ENCODE results near the gene SDR39U1. TPM values are rescaled to one million over a fixed set of nuclear protein-coding genes. Genes with fewer than 3 reads are reported as not detected.

SDR39U1 gene
- total and polyA plus RNA-seq, 2 donors from 2014 or later = 62.3 to 97.8 TPM

DNA sequence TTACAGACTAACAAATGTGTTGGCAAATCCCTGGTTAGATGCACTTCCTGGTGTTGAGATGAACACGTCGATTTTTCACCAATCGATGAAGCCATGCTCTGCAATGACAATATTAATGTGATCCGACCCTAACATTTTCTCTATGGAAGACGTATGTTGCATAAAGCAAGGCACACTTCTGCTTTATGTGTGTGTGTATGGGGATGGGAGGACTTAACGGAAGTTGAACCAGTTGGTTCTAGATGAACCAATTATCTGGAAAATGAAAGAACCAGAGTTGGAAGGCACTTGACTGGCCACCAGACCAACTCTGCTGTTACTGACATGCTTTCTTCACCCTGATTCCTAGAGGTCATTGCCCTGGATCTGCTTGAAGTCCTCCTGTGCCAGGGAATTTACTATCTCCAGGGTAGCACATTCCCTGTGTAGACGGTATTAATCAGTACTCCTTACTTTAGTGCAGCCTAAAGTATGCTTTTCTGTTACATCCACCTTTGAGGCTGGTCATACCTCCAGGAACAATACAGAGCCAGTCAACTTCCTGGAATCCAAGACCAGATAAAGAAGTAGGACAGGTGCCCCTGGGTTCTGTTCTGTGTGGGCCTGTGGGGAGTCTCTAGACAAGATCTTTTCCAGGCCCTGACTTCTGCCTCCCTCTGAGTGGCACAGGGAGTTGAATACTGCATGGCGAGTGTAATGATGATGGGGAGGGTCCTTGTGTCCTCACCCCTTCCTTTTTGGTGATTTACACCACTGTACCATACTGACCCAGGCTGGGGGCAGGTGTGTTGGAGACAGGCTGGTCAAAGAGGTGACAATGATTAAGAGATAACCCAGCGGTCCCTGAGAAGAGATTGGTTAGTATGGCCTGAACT is 4.1 kb downstream of the SDR39U1 start:
- Histone ChIP-seq H3K27me3 (ENCODE audit: control insufficient read depth, insufficient read depth, low read length) (no peaks in the 10 kb centered on the region), H3K27ac (ENCODE audit: low read depth in 2 of 2, low read length in 2 of 2) (no peak overlapping the region), H3K4me1 (ENCODE audit: control insufficient read depth in 2 of 3, insufficient read depth in 2 of 3, low read depth in 1 of 3, low read length in 3 of 3) (peaks cover 3 to 10% (median 5%) of the 10 kb centered on the region in 3 donors), H3K9ac (ENCODE audit: low read length in 3 of 3) (no peak overlapping the region), H3K4me3 (ENCODE audit: low read length in 3 of 3) (no peak overlapping the region), H3K9me3 (ENCODE audit: control insufficient read depth in 2 of 3, insufficient read depth in 1 of 3, low read length in 3 of 3) (no peaks in the 10 kb centered on the region), H3K36me3 (ENCODE audit: control insufficient read depth in 2 of 3, insufficient read depth in 3 of 3, low read length in 3 of 3) (peaks cover 6 to 42% (median 32%) of the 10 kb centered on the region in 3 donors)
- intact Hi-C loops (cut with DNase I) = loop anchor here (5.0 kb wide), 1 partner anchor 101 kb away; the partner anchor contains the start of genes ADCY4 and RIPK3
- TF ChIP-seq, protein P1, sequence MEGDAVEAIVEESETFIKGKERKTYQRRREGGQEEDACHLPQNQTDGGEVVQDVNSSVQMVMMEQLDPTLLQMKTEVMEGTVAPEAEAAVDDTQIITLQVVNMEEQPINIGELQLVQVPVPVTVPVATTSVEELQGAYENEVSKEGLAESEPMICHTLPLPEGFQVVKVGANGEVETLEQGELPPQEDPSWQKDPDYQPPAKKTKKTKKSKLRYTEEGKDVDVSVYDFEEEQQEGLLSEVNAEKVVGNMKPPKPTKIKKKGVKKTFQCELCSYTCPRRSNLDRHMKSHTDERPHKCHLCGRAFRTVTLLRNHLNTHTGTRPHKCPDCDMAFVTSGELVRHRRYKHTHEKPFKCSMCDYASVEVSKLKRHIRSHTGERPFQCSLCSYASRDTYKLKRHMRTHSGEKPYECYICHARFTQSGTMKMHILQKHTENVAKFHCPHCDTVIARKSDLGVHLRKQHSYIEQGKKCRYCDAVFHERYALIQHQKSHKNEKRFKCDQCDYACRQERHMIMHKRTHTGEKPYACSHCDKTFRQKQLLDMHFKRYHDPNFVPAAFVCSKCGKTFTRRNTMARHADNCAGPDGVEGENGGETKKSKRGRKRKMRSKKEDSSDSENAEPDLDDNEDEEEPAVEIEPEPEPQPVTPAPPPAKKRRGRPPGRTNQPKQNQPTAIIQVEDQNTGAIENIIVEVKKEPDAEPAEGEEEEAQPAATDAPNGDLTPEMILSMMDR (IDR thresholded peaks at IDR 0.05; ENCODE audit: borderline replicate concordance, extremely low read depth, insufficient read depth) = no peak
- FAIRE-seq = no peak
- DNase-seq = no peak

- H3K9ac ChIP-seq (ENCODE audit: low read length in 3 of 3) = no peak overlapping the region
- TF ChIP-seq, protein P1 (IDR thresholded peaks at IDR 0.05; ENCODE audit: borderline replicate concordance, extremely low read depth, insufficient read depth) = no peak
- H3K36me3 ChIP-seq (ENCODE audit: control insufficient read depth in 2 of 3, insufficient read depth in 3 of 3, low read length in 3 of 3) = peaks cover 9 to 49% (median 40%) of the 10 kb centered on the region in 3 donors
- FAIRE-seq = no peak
- H3K4me1 ChIP-seq (ENCODE audit: control insufficient read depth in 2 of 3, insufficient read depth in 2 of 3, low read depth in 1 of 3, low read length in 3 of 3) = peaks cover 3 to 10% (median 5%) of the 10 kb centered on the region in 3 donors
- no peak overlapping the region for H3K4me3 ChIP-seq (ENCODE audit: low read length in 3 of 3)
- H3K9me3 ChIP-seq (ENCODE audit: control insufficient read depth in 2 of 3, insufficient read depth in 1 of 3, low read length in 3 of 3) = no peaks in the 10 kb centered on the region
- intact Hi-C loops (cut with DNase I) = loop anchor here (5.0 kb wide), 1 partner anchor 100 kb away; the partner anchor contains the start of genes ADCY4 and RIPK3
- H3K27me3 ChIP-seq (ENCODE audit: control insufficient read depth, insufficient read depth, low read length) = no peaks in the 10 kb centered on the region
- no peak for DNase-seq
- no peak overlapping the region for H3K27ac ChIP-seq (ENCODE audit: low read depth in 2 of 2, low read length in 2 of 2)
These were observed 4.9 kb downstream of the SDR39U1 start for GRCh38 chr14:24437736-24438067.

- no peak for FAIRE-seq
These were observed 5.4 kb downstream of the SDR39U1 start for GRCh38 chr14:24437020-24437735.

More at GRCh38 chr14:24437020-24437735, 5.4 kb downstream of the SDR39U1 start:
- peaks cover 3 to 11% (median 5%) of the 10 kb centered on the region in 3 donors for H3K4me1 ChIP-seq (ENCODE audit: control insufficient read depth in 2 of 3, insufficient read depth in 2 of 3, low read depth in 1 of 3, low read length in 3 of 3)
- H3K27ac ChIP-seq (ENCODE audit: low read depth in 2 of 2, low read length in 2 of 2) = peak overlapping the region in 1 of 2 donors; percentile 0
- intact Hi-C loops (cut with DNase I) = loop anchor here (5.0 kb wide), 1 partner anchor 100 kb away; the partner anchor contains the start of genes ADCY4 and RIPK3
- H3K36me3 ChIP-seq (ENCODE audit: control insufficient read depth in 2 of 3, insufficient read depth in 3 of 3, low read length in 3 of 3) = peaks cover 10 to 53% (median 44%) of the 10 kb centered on the region in 3 donors
- TF ChIP-seq, protein P1 (IDR thresholded peaks at IDR 0.05; ENCODE audit: borderline replicate concordance, extremely low read depth, insufficient read depth) = no peak
- no peak overlapping the region for H3K4me3 ChIP-seq (ENCODE audit: low read length in 3 of 3)
- no peaks in the 10 kb centered on the region for H3K27me3 ChIP-seq (ENCODE audit: control insufficient read depth, insufficient read depth, low read length)
- H3K9ac ChIP-seq (ENCODE audit: low read length in 3 of 3) = no peak overlapping the region
- H3K9me3 ChIP-seq (ENCODE audit: control insufficient read depth in 2 of 3, insufficient read depth in 1 of 3, low read length in 3 of 3) = no peaks in the 10 kb centered on the region
- no peak for DNase-seq

All from kidney (tissue), 14 donors.